Peyer's patch (tissue), 4 donors: Measurements from ENCODE around the gene HCRT.
"Not testable (repeated sequence)": the region's sequence is repeated elsewhere in the genome, so short reads cannot be mapped to it uniquely, and the experiment has no call there.

ENCODE experiments used
- POLR2A ChIP-seq, 2 donors: fragments of 450-650 bp; IDR thresholded peaks; one replicate each; pipeline ENCODE4 v1.5.1; 2017; ENCODE audit warnings: antibody characterized with exemption in 2 of 2, mild to moderate bottlenecking in 2 of 2, moderate library complexity in 2 of 2
- TF ChIP-seq, protein P1 (sequence below), 6 experiments: fragments of 450-650 bp in 4 of 6; fragments of 200-600 bp in 2 of 6; sonication (generic) in 1 of 6; IDR thresholded peaks; one replicate each; pipeline ENCODE4 v1.5.1; 2017 to 2019; ENCODE audit warnings: antibody characterized with exemption in 6 of 6, mild to moderate bottlenecking in 3 of 6, moderate library complexity in 1 of 6

DNA sequence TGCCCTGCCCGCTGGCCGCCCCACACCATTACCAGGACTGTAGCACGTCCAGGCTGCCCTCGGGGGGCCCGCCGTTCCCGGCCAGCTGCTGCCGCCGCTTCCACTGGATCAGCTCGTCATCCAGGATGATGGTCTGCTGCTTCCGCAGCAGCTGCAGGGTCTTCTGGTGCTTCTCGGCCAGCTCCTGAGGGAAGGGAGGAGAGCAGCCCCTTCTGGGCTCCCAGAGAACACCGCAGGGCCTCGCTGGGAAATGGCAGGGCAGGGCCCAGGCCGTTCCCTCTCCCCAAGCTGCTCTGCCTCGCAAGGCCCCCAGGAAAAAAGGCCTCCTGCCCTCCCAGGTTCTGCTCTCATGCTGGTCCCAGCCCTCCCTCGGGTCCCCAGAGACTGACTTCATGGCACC, 34.0 kb upstream of the HCRT start:
- TF ChIP-seq, protein P1, sequence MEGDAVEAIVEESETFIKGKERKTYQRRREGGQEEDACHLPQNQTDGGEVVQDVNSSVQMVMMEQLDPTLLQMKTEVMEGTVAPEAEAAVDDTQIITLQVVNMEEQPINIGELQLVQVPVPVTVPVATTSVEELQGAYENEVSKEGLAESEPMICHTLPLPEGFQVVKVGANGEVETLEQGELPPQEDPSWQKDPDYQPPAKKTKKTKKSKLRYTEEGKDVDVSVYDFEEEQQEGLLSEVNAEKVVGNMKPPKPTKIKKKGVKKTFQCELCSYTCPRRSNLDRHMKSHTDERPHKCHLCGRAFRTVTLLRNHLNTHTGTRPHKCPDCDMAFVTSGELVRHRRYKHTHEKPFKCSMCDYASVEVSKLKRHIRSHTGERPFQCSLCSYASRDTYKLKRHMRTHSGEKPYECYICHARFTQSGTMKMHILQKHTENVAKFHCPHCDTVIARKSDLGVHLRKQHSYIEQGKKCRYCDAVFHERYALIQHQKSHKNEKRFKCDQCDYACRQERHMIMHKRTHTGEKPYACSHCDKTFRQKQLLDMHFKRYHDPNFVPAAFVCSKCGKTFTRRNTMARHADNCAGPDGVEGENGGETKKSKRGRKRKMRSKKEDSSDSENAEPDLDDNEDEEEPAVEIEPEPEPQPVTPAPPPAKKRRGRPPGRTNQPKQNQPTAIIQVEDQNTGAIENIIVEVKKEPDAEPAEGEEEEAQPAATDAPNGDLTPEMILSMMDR (IDR thresholded peaks at IDR 0.05) = not testable (repeated sequence)
- not testable (repeated sequence) for TF ChIP-seq POLR2A (IDR thresholded peaks at IDR 0.05)
